CD8-positive, alpha-beta memory T cell (primary cell): ENCODE measurements around the gene ZNF527. TPM values are rescaled to one million over a fixed set of nuclear protein-coding genes. Genes with fewer than 3 reads are reported as not detected.

Experiments
- CTCF ChIA-PET: fragments of 350-600 bp; sonication (Branson Sonifier 250); formaldehyde crosslinking; loops from one replicate; lab custom pipeline; 2021; ENCODE audit warnings: antibody characterized with exemption; lab: Charles Lee
- POLR2A ChIA-PET: fragments of 350-600 bp; sonication (Branson Sonifier 250); formaldehyde crosslinking; loops from one replicate; lab custom pipeline; 2021; ENCODE audit warnings: antibody characterized with exemption; lab: Charles Lee
- DNase-seq, 5 donors: peaks; one replicate each; pipeline versions ENCODE4 v3.0.0 to v3.0.0-alpha.2; 2020 to 2022; ENCODE audit warnings: mixed read lengths in 1 of 5
- H3K27ac ChIP-seq: one replicate; pipeline ENCODE4 v1.7.0; 2013; ENCODE audit warnings: low read depth, mild to moderate bottlenecking, low read length, moderate library complexity
- H3K27me3 ChIP-seq: 2 replicates; pipeline ENCODE4 v1.7.0; 2013; ENCODE audit warnings: low read length, mild to moderate bottlenecking; ENCODE audit not compliant: insufficient read depth, poor library complexity, severe bottlenecking
- H3K36me3 ChIP-seq: 2 replicates; pipeline ENCODE4 v1.7.0; 2013; ENCODE audit warnings: mild to moderate bottlenecking, low read length, moderate library complexity; ENCODE audit not compliant: insufficient read depth
- H3K4me1 ChIP-seq: 2 replicates; pipeline ENCODE4 v1.7.0; 2013; ENCODE audit warnings: mild to moderate bottlenecking, low read length, moderate library complexity; ENCODE audit not compliant: insufficient read depth
- H3K4me3 ChIP-seq: 2 replicates; pipeline ENCODE4 v1.7.0; 2013; ENCODE audit warnings: mild to moderate bottlenecking, low read length
- H3K9me3 ChIP-seq: 2 replicates; pipeline ENCODE4 v1.7.0; 2013; ENCODE audit warnings: mild to moderate bottlenecking, low read length
- H3K27ac Mint-ChIP-seq, 8 donors: one replicate each; pipeline ENCODE4 v1.8.0; 2020 to 2021; ENCODE audit warnings: mixed read lengths in 8 of 8, mild to moderate bottlenecking in 6 of 8, inconsistent platforms in 3 of 8, moderate library complexity in 3 of 8
- H3K27me3 Mint-ChIP-seq, 2 donors: one replicate each; pipeline ENCODE4 v1.8.0; 2020 to 2021; ENCODE audit warnings: mixed read lengths in 2 of 2, mild to moderate bottlenecking in 1 of 2, moderate library complexity in 1 of 2
- H3K36me3 Mint-ChIP-seq, 3 donors: one replicate each; pipeline ENCODE4 v1.8.0; 2020 to 2021; ENCODE audit warnings: mixed read lengths in 3 of 3, inconsistent platforms in 1 of 3, mild to moderate bottlenecking in 1 of 3
- H3K4me1 Mint-ChIP-seq, 3 donors: one replicate each; pipeline ENCODE4 v1.8.0; 2020 to 2021; ENCODE audit warnings: mixed read lengths in 3 of 3, inconsistent platforms in 1 of 3, mild to moderate bottlenecking in 1 of 3
- H3K4me3 Mint-ChIP-seq, 7 donors: one replicate each; pipeline ENCODE4 v1.8.0; 2020 to 2021; ENCODE audit warnings: mixed read lengths in 7 of 7, mild to moderate bottlenecking in 6 of 7, moderate library complexity in 4 of 7, inconsistent platforms in 2 of 7
- H3K9me3 Mint-ChIP-seq, 5 donors: one replicate each; pipeline ENCODE4 v1.8.0; 2020 to 2022; ENCODE audit warnings: mixed read lengths in 5 of 5, mild to moderate bottlenecking in 3 of 5, moderate library complexity in 2 of 5, inconsistent platforms in 1 of 5
- polyA plus RNA-seq: library from polyadenylated mRNA; unstranded; fragments of 300-500 nt; fragmentation: Illumina TruSeq; gene quantifications from one replicate; pipeline ENCODE4 v1.2.3, GENCODE V29; 2021
- total RNA-seq, 2 experiments: library from RNA; stranded (reverse); gene quantifications; one replicate each; pipeline ENCODE4 v1.2.3, GENCODE V29; 2021

ZNF527 gene
- total RNA-seq, result 1 to 10 TPM; 5.2 to 5.6 TPM
- polyA plus RNA-seq, result 8.7 TPM

DNA sequence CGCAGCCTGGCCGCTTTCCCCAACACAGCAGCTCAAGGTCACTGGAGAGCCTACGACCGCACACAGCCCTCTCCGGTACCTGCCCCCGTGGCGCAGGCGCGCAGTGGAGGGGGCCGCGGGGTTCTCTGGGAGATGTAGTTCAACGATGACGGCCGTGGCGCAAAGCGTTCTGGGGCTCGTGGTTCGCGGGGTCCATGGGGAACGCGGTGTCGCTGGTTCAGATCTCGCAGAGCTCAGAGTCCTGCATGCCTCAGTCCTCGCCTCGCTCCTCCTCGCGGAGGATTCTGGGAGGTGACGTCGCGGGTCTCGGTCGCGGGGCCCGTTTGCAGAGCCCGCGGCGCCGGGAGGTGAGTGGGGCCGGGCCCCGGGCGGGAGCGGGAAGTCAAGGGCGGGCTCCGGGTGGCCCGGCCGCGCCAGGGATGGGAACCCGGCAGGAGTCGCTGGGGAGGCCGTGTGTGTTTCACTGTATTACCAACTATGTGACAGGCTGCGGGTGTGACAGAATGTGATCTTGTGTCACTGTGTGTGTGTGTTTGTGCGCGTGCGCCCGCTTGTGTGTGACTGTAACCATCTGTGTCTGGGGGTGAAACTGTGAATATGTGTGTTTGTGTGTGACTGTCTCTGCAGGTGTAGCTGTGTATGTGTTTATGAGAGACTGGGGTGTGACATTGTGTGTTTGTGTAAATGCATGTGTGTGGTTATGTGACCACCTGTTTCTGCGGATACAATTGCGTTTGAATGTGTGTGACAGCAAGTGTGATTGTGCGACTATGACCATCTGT, at the start of gene ZNF527:
Gene ZNF527 (plus strand): TSS at position 220 of the 782 bp plus-strand sequence. CDS start 3,100 bp downstream, outside the sequence.
- CTCF ChIA-PET, result interaction anchor here (0.7 to 2.0 kb wide), 7 partner anchors 36 to 233 kb away, joined by 3 to 6 read pairs (median 3); partner anchors contain the start of genes ZNF569 and ZNF570
- peaks cover 2 to 16% (median 4%) of the 10 kb centered on the region in 3 donors for H3K36me3 Mint-ChIP-seq
- H3K36me3 ChIP-seq, result peaks cover 12% of the 10 kb centered on the region
- H3K27ac ChIP-seq, result peak within 1 kb of the TSS; percentile 86
- H3K27me3 Mint-ChIP-seq, result no peaks in the 10 kb centered on the region
- H3K9me3 ChIP-seq, result no peaks in the 10 kb centered on the region
- peak within 1 kb of the TSS; percentile 84 to 99 (median 98) for H3K27ac Mint-ChIP-seq
- H3K4me3 Mint-ChIP-seq, result peak within 1 kb of the TSS; percentile 91 to 100 (median 99)
- peaks cover 0 to 5% (median 0%) of the 10 kb centered on the region in 5 donors for H3K9me3 Mint-ChIP-seq
- peaks cover 15 to 23% (median 19%) of the 10 kb centered on the region in 3 donors for H3K4me1 Mint-ChIP-seq
- H3K4me3 ChIP-seq, result peak within 1 kb of the TSS; percentile 84
- POLR2A ChIA-PET, result interaction anchor here (0.6 to 2.0 kb wide), 10 partner anchors 37 to 766 kb away, joined by 3 to 15 read pairs (median 6); partner anchors contain the start of genes ZNF382, ZNF420, ZNF540 and ZNF569
- peaks cover 13% of the 10 kb centered on the region for H3K4me1 ChIP-seq
- peak; percentile 95 to 97 (median 96) for DNase-seq
- no peaks in the 10 kb centered on the region for H3K27me3 ChIP-seq

DNA sequence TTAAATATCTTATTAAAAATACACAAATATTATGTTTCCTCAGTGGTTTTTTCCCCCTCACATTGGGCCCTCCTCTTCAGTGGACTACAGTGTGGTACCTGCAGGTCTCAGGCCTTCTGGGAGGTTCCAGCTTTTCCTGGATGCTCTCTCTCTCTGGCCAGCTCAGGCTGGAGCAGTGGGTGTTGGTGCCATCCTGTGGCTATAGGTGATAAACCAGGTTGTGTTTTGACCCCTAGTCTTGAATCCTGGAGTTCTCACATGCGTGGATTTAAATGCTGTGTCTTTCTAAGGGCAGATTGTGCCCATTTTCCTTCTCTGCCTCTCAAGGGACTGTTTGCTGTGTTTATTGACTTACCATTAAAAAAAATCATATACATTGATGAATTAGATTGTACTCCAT, 41.2 kb upstream of the ZNF527 start:
- no peak for DNase-seq
- Histone ChIP-seq H3K4me3 (no peak overlapping the region), H3K4me1 (peaks cover 5% of the 10 kb centered on the region), H3K36me3 (peaks cover 17% of the 10 kb centered on the region), H3K27ac (no peak overlapping the region), H3K27me3 (no peaks in the 10 kb centered on the region), H3K9me3 (no peaks in the 10 kb centered on the region)
- Mint-ChIP-seq H3K36me3 (peaks cover 3 to 61% (median 14%) of the 10 kb centered on the region in 3 donors), H3K4me1 (peaks cover 13 to 22% (median 14%) of the 10 kb centered on the region in 3 donors), H3K9me3 (no peaks in the 10 kb centered on the region), H3K4me3 (no peak overlapping the region), H3K27ac (peak overlapping the region in 3 of 8 donors; percentile 36 to 86 (median 46)), H3K27me3 (peaks cover 0 to 2% of the 10 kb centered on the region in 2 donors)
- ChIA-PET POLR2A (no interaction called here), CTCF (no interaction called here)

DNA sequence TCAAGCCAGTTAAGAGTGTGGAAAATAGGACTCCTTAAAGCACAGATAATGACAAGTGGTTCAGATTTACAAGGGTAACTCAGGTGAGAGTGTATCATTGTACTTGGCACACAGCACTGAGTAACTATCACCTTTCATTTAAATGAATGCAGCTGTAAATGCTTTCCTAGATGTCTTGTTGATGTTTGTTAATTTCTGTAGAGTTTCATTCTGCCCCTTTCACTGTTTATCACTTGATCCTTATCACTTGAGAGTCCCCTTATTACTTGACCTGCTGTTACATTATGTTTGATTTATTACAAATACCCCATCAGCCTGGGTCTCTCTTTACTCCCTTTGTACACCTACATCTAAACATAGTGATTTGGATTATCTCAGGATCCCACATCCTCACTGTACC, 38.1 kb upstream of the ZNF527 start:
- peaks cover 8 to 43% (median 10%) of the 10 kb centered on the region in 3 donors for H3K36me3 Mint-ChIP-seq
- DNase-seq, result no peak
- Histone ChIP-seq H3K4me1 (peaks cover 19% of the 10 kb centered on the region), H3K4me3 (no peak overlapping the region), H3K36me3 (peaks cover 17% of the 10 kb centered on the region), H3K27ac (no peak overlapping the region), H3K27me3 (no peaks in the 10 kb centered on the region), H3K9me3 (no peaks in the 10 kb centered on the region)
- H3K27me3 Mint-ChIP-seq, result peaks cover 0 to 2% of the 10 kb centered on the region in 2 donors
- H3K4me1 Mint-ChIP-seq, result peaks cover 33 to 42% (median 38%) of the 10 kb centered on the region in 3 donors
- peak overlapping the region in 5 of 8 donors; percentile 1 to 81 (median 9) for H3K27ac Mint-ChIP-seq
- ChIA-PET POLR2A (no interaction called here), CTCF (no interaction called here)
- H3K9me3 Mint-ChIP-seq, result no peaks in the 10 kb centered on the region
- H3K4me3 Mint-ChIP-seq, result peak overlapping the region in 1 of 7 donors; percentile 9

DNA sequence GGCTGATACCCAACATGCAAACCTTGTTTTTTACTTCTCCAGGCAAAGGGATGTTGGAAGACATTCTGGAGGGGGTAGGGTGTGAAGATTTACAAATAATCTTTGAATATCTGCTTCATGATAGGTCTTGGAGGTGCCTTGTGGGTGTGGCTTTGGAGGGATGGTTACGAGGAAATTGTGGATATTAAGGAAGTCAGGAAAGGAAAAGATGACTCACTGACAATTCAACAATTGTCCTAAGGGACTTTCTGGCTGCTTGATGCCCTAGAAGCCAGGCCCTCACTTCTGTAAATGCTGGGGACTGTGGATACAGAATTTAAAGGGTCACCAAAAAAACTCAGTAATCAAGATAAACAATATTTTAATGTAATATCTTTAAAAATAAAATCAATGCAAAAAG, 37.4 kb upstream of the ZNF527 start:
- H3K27me3 Mint-ChIP-seq, result peaks cover 0 to 2% of the 10 kb centered on the region in 2 donors
- no peaks in the 10 kb centered on the region for H3K9me3 Mint-ChIP-seq
- H3K36me3 Mint-ChIP-seq, result peaks cover 8 to 40% (median 9%) of the 10 kb centered on the region in 3 donors
- H3K4me1 Mint-ChIP-seq, result peaks cover 33 to 46% (median 43%) of the 10 kb centered on the region in 3 donors
- no peak overlapping the region for H3K27ac ChIP-seq
- no peak overlapping the region for H3K4me3 ChIP-seq
- ChIA-PET CTCF (no interaction called here), POLR2A (interaction anchor here (1.9 kb wide), 1 partner anchor 37 kb away, joined by 15 read pairs; the partner anchor contains the start of gene ZNF527)
- peaks cover 19% of the 10 kb centered on the region for H3K4me1 ChIP-seq
- H3K36me3 ChIP-seq, result peaks cover 11% of the 10 kb centered on the region
- H3K27ac Mint-ChIP-seq, result peak overlapping the region in 5 of 8 donors; percentile 9 to 96 (median 43)
- no peaks in the 10 kb centered on the region for H3K27me3 ChIP-seq
- no peak for DNase-seq
- no peaks in the 10 kb centered on the region for H3K9me3 ChIP-seq
- peak overlapping the region in 3 of 7 donors; percentile 45 to 94 (median 46) for H3K4me3 Mint-ChIP-seq

DNA sequence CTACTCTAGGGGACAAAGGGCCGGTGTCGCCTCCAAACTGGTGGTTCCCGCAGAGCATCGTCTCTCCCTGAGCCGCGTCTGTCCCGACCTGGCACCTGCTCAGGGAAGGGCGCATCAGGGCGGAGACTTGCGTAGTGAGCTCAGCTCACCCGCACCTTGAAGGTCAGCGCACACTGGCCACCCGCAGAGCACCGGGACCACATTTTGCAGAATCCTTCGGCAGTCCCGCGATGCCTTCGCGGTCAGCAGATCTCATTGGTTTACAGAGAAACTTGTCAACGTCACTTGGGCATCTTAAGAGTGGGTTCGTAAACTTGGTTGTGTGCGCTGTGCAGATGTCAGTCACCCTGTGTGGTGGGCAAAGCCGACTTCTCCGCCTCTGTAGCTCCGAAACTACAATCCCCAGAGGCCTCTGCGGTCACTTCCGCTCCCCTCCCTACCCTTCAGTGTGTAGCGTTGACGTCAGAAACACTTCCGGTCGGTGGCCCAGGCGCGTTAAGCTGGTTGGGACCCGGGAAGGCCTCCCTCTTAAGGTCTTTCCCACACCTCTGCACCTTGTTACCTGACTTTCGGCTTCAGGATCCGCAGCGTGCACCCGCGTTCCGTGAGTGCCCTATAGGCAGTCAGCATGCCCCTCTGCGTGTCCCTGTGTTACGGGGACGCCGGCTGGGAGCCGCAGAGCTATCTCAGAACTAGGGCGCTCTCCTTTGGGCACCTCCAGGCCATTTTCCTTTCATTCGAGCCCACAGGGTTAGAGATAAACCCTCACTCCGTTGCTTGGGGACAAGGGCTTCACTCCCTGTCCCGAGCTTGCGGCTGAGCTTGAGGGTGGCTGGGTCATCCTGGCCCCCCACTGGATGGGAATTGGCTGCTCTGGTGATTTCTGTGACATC, 36.5 kb upstream of the ZNF527 start:
- Mint-ChIP-seq H3K27ac (peak overlapping the region; percentile 69 to 97 (median 96)), H3K4me3 (peak overlapping the region; percentile 90 to 98 (median 91)), H3K36me3 (peaks cover 7 to 36% (median 8%) of the 10 kb centered on the region in 3 donors), H3K4me1 (peaks cover 35 to 51% (median 50%) of the 10 kb centered on the region in 3 donors), H3K27me3 (peaks cover 0 to 2% of the 10 kb centered on the region in 2 donors), H3K9me3 (no peaks in the 10 kb centered on the region)
- ChIA-PET CTCF (interaction anchor here (1.0 to 1.6 kb wide), 2 partner anchors 36 to 260 kb away, joined by 3 to 6 read pairs; partner anchors contain the start of genes ZNF527, ZNF540 and ZNF571), POLR2A (interaction anchor here (0.8 to 1.9 kb wide), 7 partner anchors 17 to 445 kb away, joined by 3 to 15 read pairs (median 6); partner anchors contain the start of genes ZNF383, ZNF527, ZNF540 and ZNF570)
- Histone ChIP-seq H3K4me1 (peaks cover 19% of the 10 kb centered on the region), H3K27me3 (no peaks in the 10 kb centered on the region), H3K4me3 (peak overlapping the region; percentile 71), H3K36me3 (peaks cover 8% of the 10 kb centered on the region), H3K27ac (peak overlapping the region; percentile 74), H3K9me3 (no peaks in the 10 kb centered on the region)
- DNase-seq, result peak; percentile 86 to 95 (median 88)

DNA sequence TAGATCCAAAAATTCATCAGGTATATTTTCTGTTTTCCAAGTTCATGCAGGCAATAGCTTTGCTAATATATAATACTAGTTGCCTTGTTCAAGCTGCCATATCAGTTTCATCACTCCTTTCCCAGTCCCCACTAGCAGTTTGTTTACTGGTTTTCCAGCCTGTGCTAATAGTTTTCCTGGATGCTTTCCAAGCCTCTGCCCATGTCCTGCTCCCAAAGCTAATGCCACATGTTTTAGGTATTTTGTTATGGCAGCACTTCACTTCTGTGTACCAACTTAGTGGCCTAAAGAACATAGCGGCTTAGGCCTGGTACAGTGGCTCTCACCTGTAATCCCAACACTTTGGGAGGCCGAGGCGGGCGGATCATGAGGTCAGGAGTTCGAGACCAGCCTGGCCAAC, 28.1 kb upstream of the ZNF527 start:
- Mint-ChIP-seq H3K27ac (peak overlapping the region in 1 of 8 donors; percentile 42), H3K9me3 (no peaks in the 10 kb centered on the region), H3K4me1 (peaks cover 9 to 30% (median 26%) of the 10 kb centered on the region in 3 donors), H3K4me3 (no peak overlapping the region), H3K27me3 (no peaks in the 10 kb centered on the region), H3K36me3 (peaks cover 16 to 64% (median 25%) of the 10 kb centered on the region in 3 donors)
- H3K36me3 ChIP-seq, result peaks cover 13% of the 10 kb centered on the region
- DNase-seq, result no peak
- no peaks in the 10 kb centered on the region for H3K9me3 ChIP-seq
- no peaks in the 10 kb centered on the region for H3K27me3 ChIP-seq
- no peak overlapping the region for H3K4me3 ChIP-seq
- H3K4me1 ChIP-seq, result no peaks in the 10 kb centered on the region
- no peak overlapping the region for H3K27ac ChIP-seq
- CTCF ChIA-PET, result no interaction called here
- POLR2A ChIA-PET, result no interaction called here

DNA sequence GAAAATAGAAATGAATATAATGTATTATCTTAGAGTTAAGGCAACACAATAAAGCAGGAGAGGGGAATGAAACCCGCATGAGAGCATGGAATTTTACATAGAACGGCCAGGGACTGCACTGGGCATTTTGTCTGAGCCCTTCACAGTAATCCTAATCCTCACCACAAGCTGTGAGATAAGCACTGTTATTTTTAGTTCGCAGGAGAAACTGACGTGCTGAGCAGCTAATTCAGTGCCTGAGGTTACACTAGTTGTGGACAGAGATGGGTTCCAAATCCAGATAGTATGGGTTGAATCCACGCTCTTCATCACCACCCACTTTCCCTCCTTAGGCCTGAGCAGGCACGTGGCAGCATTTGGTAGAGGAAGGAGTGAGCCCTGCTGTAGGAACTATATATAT, 24.8 kb upstream of the ZNF527 start:
- no peaks in the 10 kb centered on the region for H3K27me3 ChIP-seq
- no peaks in the 10 kb centered on the region for H3K27me3 Mint-ChIP-seq
- ChIA-PET CTCF (no interaction called here), POLR2A (no interaction called here)
- peaks cover 5 to 7% (median 7%) of the 10 kb centered on the region in 3 donors for H3K4me1 Mint-ChIP-seq
- no peaks in the 10 kb centered on the region for H3K9me3 ChIP-seq
- H3K9me3 Mint-ChIP-seq, result no peaks in the 10 kb centered on the region
- no peaks in the 10 kb centered on the region for H3K4me1 ChIP-seq
- no peak overlapping the region for H3K4me3 Mint-ChIP-seq
- peaks cover 19% of the 10 kb centered on the region for H3K36me3 ChIP-seq
- peak overlapping the region in 2 of 8 donors; percentile 10 to 14 for H3K27ac Mint-ChIP-seq
- no peak for DNase-seq
- peaks cover 29 to 73% (median 36%) of the 10 kb centered on the region in 3 donors for H3K36me3 Mint-ChIP-seq
- no peak overlapping the region for H3K4me3 ChIP-seq
- no peak overlapping the region for H3K27ac ChIP-seq
